ENCODE data around the gene AMD1.
"Not testable (repeated sequence)": the region's sequence is repeated elsewhere in the genome, so short reads cannot be mapped to it uniquely, and the experiment has no call there.

DNA sequence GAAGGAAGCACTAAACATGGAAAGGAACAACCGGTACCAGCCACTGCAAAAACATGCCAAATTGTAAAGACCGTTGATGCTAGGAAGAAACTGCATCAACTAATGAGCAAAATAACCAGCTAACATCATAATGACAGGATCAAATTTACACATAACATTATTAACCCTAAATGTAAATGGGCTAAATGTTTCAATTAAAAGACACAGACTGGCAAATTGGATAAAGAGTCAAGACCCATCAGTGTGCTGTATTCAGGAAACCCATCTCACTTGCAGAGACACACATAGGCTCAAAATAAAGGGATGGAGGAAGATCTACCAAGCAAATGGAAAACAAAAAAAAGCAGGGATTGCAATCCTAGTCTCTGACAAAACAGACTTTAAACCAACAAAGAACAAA lies 31.7 kb downstream of the AMD1 start:
- TF ChIP-seq, protein P1, sequence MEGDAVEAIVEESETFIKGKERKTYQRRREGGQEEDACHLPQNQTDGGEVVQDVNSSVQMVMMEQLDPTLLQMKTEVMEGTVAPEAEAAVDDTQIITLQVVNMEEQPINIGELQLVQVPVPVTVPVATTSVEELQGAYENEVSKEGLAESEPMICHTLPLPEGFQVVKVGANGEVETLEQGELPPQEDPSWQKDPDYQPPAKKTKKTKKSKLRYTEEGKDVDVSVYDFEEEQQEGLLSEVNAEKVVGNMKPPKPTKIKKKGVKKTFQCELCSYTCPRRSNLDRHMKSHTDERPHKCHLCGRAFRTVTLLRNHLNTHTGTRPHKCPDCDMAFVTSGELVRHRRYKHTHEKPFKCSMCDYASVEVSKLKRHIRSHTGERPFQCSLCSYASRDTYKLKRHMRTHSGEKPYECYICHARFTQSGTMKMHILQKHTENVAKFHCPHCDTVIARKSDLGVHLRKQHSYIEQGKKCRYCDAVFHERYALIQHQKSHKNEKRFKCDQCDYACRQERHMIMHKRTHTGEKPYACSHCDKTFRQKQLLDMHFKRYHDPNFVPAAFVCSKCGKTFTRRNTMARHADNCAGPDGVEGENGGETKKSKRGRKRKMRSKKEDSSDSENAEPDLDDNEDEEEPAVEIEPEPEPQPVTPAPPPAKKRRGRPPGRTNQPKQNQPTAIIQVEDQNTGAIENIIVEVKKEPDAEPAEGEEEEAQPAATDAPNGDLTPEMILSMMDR (IDR thresholded peaks at IDR 0.05): not testable (repeated sequence)
- TF ChIP-seq POLR2A (IDR thresholded peaks at IDR 0.05); POLR2AphosphoS5 (IDR thresholded peaks at IDR 0.05; ENCODE audit: insufficient read depth in 1 of 2, low read depth in 1 of 2): not testable (repeated sequence)
